Cardiac muscle cell (in vitro differentiated cells and primary cell): ENCODE data around the gene BCORL1. TPM values are rescaled to one million over a fixed set of nuclear protein-coding genes. Genes with fewer than 3 reads are reported as not detected.

Source experiments
- DNase-seq, 2 donors: peaks; one replicate each; pipeline versions ENCODE4 v3.0.0 to v3.0.0-alpha.2; 2010 to 2017; ENCODE audit warnings: low read depth in 1 of 2, low spot score in 1 of 2
- H3K27ac ChIP-seq: fragments of 200-600 bp; sonication (generic); 2 replicates; pipeline ENCODE4 v1.5.1; 2016
- H3K27me3 ChIP-seq: fragments of 200-600 bp; sonication (generic); 2 replicates; pipeline ENCODE4 v1.6.0; 2016; ENCODE audit warnings: control low read depth
- H3K36me3 ChIP-seq: fragments of 200-600 bp; sonication (generic); 2 replicates; pipeline ENCODE4 v1.5.1; 2016; ENCODE audit warnings: control low read depth
- H3K4me1 ChIP-seq: fragments of 200-600 bp; sonication (generic); 2 replicates; pipeline ENCODE4 v1.8.1; 2017; ENCODE audit warnings: low read depth, mild to moderate bottlenecking, mixed run types
- H3K4me3 ChIP-seq: fragments of 200-600 bp; sonication (generic); 2 replicates; pipeline ENCODE4 v1.5.1; 2016; ENCODE audit warnings: mild to moderate bottlenecking
- H3K9me3 ChIP-seq: fragments of 200-600 bp; sonication (generic); 2 replicates; pipeline ENCODE4 v1.5.1; 2017; ENCODE audit warnings: low read depth, mild to moderate bottlenecking, control low read depth
- CTCF ChIP-seq: IDR thresholded peaks from 2 replicates; pipeline ENCODE4 v1.5.1; 2012; ENCODE audit warnings: low read depth, mild to moderate bottlenecking, low read length
- polyA plus RNA-seq: library from polyadenylated mRNA; unstranded; fragments of >200 nt; fragmentation: Nextera tagmentation; extraction: Ambion mirVana; gene quantifications from 2 replicates; pipeline ENCODE4 v1.2.1, GENCODE V29; 2016
- total RNA-seq: library from RNA; depleted of rRNA; stranded (reverse); fragments of >200 nt; gene quantifications from 2 replicates; pipeline ENCODE4 v1.2.3, GENCODE V29; 2016

BCORL1 gene
- total and polyA plus RNA-seq, 2 experiments from 2014 or later = 8.7 to 10.7 TPM

DNA sequence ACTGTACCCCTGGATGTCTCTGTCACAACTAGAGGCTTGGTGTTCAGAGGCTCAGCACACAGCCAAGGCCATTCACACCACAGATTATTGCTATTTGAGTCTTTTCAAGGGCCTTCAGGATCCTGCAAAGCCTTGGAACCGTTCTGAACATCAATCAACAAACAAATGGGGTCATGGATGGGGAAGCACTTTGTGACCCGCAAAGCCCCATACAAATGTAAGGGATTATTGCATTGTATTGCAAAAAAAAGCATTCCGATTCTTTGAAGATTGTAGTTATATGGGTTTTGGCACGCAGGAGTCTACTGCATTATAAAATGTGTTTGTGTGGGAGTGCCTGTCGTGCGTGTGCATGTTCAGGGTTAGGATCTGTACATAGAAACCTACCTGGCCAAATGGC is 17.3 kb upstream of the BCORL1 start:
- H3K4me1 ChIP-seq = no peaks in the 10 kb centered on the region
- TF ChIP-seq CTCF = no peak
- H3K36me3 ChIP-seq = no peaks in the 10 kb centered on the region
- no peaks in the 10 kb centered on the region for H3K27me3 ChIP-seq
- H3K27ac ChIP-seq = no peak overlapping the region
- H3K4me3 ChIP-seq = no peak overlapping the region
- no peak for DNase-seq
- H3K9me3 ChIP-seq = no peaks in the 10 kb centered on the region

DNA sequence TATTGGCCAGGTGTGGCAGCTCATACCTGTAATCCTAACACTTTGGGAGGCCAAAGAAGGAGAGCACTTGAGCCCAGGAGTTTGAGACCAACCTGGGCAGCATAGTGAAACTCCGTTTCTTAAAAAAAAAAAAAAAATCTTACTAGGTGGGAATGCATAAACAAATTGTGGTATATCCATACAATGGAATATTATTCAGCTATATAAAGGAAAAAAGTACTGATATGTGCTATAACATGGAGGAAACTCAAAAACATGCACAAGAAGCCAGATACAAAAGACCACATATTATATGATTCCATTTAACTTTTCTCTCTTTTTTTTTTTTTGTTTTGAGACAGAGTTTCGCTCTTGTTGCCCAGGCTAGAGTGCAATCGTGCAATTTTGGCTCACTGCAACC is 13.5 kb upstream of the BCORL1 start:
- Histone ChIP-seq H3K9me3 (no peaks in the 10 kb centered on the region), H3K27ac (no peak overlapping the region), H3K4me3 (no peak overlapping the region), H3K27me3 (no peaks in the 10 kb centered on the region), H3K4me1 (no peaks in the 10 kb centered on the region), H3K36me3 (no peaks in the 10 kb centered on the region)
- DNase-seq = no peak
- no peak for TF ChIP-seq CTCF

- Histone ChIP-seq H3K4me3 (no peak overlapping the region), H3K9me3 (no peaks in the 10 kb centered on the region), H3K27ac (no peak overlapping the region), H3K36me3 (no peaks in the 10 kb centered on the region), H3K4me1 (no peaks in the 10 kb centered on the region), H3K27me3 (no peaks in the 10 kb centered on the region)
- no peak for TF ChIP-seq CTCF
- no peak for DNase-seq
Measured at GRCh38 chrX:129976441-129976840, 6.0 kb upstream of the BCORL1 start.

DNA sequence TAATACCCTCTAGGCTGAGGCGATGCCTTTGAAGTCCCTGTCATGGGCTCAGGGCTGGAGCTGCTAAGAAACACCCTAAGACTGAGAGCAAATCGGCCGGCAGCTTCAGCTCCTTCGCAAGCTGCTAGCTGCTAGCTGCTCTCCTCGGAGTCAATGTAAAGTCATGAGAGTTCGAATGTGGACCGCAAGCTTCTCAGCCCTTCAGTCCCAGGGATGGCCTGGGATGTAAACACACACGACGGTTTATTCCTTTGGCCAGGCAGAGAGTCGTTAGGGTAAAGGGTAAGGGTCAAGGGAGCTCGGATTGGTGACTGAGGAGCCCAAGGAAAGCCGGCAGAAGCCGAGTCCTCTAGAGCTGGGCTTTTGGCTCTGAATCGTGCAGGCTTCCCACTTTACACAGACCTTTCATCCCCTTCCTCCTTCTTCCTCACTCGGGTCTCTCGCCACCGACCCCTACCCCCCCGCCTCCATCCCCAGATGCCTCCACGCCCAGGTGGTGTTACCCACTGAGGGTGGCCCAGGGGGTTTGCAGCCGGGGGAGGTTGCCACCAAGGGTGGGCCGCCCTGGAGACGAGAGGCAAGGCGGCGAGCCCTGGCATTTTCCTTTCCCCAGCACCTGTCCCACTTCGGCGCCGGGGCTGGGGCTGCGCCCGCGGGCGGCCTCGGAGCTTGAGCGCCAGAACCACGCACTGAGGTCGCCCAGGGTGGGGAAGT is 3.1 kb upstream of the BCORL1 start:
- H3K4me1 ChIP-seq = no peaks in the 10 kb centered on the region
- DNase-seq = peak in 1 of 2 donors; percentile 15
- no peak for TF ChIP-seq CTCF
- no peaks in the 10 kb centered on the region for H3K36me3 ChIP-seq
- no peaks in the 10 kb centered on the region for H3K27me3 ChIP-seq
- peak overlapping the region; percentile 39 for H3K4me3 ChIP-seq
- H3K9me3 ChIP-seq = no peaks in the 10 kb centered on the region
- no peak overlapping the region for H3K27ac ChIP-seq

DNA sequence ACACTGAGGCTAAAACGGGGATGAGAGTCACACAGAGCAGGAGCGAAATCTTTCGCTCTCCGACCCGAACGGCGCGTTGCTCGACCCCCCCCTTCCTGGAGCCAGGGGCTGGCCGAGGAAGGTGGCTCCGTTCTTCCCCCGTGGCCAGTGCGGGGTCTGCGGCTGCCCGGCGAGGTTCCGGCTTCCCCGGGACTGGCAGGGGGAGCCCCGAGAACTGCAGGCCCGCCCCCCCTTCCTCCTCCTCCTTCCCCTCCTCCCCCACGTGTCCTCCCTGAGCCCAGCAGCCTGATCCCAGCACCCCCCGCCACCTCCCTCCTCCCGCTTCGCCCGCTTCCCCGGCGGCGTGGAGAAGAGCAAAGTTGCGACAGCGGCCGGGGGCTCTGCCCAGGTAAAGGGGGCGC is 2.4 kb upstream of the BCORL1 start:
- H3K9me3 ChIP-seq = no peaks in the 10 kb centered on the region
- peak; percentile 20 to 27 for DNase-seq
- H3K36me3 ChIP-seq = no peaks in the 10 kb centered on the region
- H3K27ac ChIP-seq = no peak overlapping the region
- H3K27me3 ChIP-seq = no peaks in the 10 kb centered on the region
- no peaks in the 10 kb centered on the region for H3K4me1 ChIP-seq
- H3K4me3 ChIP-seq = peak overlapping the region; percentile 39
- TF ChIP-seq CTCF = no peak
